HG03354 (cell line): ENCODE data around the gene NDN.

Experiments
- ATAC-seq: cut with Tn5 transposase; IDR thresholded peaks from one replicate; pipeline ENCODE4 v1.9.1; 2021; ENCODE audit warnings: mild to moderate bottlenecking; ENCODE audit not compliant: unreplicated experiment, poor library complexity, severe bottlenecking

Gene NDN

DNA sequence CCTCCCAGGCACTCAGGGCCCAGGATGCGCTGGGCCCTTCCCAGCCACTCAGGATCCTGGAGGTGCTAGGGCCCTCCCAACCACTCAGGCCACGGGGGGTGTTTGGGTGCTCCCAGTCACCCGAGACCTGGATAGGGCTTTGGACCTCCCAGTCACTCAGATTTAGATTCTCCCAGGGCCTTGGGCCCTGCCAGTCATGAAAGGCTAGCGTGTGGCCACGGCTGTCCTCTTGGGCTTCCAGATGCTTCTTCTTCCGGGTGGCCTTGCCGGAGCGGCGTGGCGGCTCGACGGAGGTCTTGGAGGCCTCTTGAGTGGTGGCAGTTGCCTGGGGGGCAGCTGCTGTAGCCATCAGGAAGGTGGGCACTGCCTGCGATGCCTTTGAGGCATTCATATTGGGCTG, 42.3 kb downstream of the NDN start:
- ATAC-seq = no peak

DNA sequence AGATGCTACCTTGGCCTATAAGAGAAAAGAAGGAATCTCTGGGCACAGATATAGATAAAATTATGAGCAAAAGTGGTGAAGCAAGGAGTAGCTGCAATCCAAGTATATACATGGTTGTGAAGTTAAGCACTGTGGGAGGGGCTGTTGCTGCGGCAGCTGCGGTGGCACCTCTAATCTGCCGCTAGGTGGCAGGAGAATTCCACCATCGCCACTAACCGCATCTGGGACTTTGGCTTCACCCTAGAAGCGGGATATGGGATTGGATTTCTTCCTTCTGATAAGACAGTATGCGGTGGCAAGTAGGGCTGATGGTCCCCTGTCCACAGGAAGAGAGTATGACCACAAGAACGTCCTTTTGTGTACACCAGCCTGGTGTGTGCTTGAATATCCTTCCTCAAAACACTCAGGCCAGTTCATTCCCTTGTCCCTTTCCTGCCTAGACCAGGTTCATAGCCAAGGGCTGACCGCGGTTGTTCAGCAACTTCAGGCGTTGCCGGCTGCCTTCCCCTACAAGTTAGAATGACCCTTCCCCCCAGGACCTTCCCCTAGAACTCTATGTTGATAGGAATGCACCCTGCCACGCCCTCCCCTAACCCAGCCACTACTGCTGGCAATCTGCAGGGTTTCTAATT, 44.6 kb downstream of the NDN start:
- no peak for ATAC-seq
